HFFc6 (cell line): ENCODE measurements around the gene PKIB. TPM values are rescaled to one million over a fixed set of nuclear protein-coding genes. Genes with fewer than 3 reads are reported as not detected.
"Not testable (repeated sequence)": the region's sequence is repeated elsewhere in the genome, so short reads cannot be mapped to it uniquely, and the experiment has no call there.

Experiments
- DNase-seq: peaks from one replicate; pipeline ENCODE4 v3.0.0-alpha.2; 2018
- H3K27ac Mint-ChIP-seq: 2 replicates; pipeline ENCODE4 v1.8.0; 2020; ENCODE audit warnings: mild to moderate bottlenecking, mixed read lengths
- H3K27me3 Mint-ChIP-seq: 2 replicates; pipeline ENCODE4 v1.8.0; 2021; ENCODE audit warnings: mild to moderate bottlenecking, moderate library complexity, mixed read lengths; ENCODE audit not compliant: insufficient read depth
- H3K36me3 Mint-ChIP-seq: 2 replicates; pipeline ENCODE4 v1.8.0; 2021; ENCODE audit warnings: low read depth, mixed read lengths
- H3K4me1 Mint-ChIP-seq: 2 replicates; pipeline ENCODE4 v1.8.0; 2020; ENCODE audit warnings: low read depth, mixed read lengths
- H3K4me3 Mint-ChIP-seq: 2 replicates; pipeline ENCODE4 v1.8.0; 2020; ENCODE audit warnings: mild to moderate bottlenecking, moderate library complexity, mixed read lengths
- H3K9me3 Mint-ChIP-seq: 2 replicates; pipeline ENCODE4 v1.8.0; 2020; ENCODE audit warnings: mild to moderate bottlenecking, mixed read lengths
- CTCF ChIP-seq: fragments of 200-600 bp; sonication (generic); IDR thresholded peaks from 2 replicates; pipeline ENCODE4 v1.5.0; 2021; ENCODE audit warnings: antibody characterized with exemption, mild to moderate bottlenecking
- total RNA-seq, 6 experiments: library from RNA; stranded (reverse); fragmentation: NEBNext Ultra II Directional; extraction: Animal tissue kit (Norgen Biotek cat#: 25700); gene quantifications; 2 replicates in 1 of 6; 3 replicates in 5 of 6; pipeline ENCODE4 v1.2.3, GENCODE V29; 2021

The PKIB gene
- total RNA-seq, 6 experiments from 2014 or later: 0.22 TPM; not detected in 5

DNA sequence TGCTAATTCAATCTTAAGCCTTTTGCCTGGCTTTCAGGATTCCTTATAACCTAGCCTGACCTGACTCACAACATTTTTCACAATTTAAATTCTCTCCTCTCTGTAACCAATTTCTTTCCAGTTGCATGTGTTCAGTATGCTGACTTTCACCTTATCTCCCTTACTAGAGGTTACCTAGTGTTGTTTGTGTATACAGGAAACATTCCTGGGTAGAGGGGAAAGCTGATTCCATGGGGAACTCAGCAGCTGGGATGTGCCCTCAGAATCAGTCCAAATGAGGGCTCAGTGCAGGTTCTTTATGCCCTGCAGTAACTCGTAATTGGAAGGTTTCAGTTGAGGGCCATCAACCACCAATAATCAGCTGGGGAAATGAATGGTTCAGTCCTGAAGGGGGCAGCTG lies 18.5 kb downstream of the PKIB start:
- Mint-ChIP-seq H3K36me3 (no peaks in the 10 kb centered on the region), H3K4me1 (no peaks in the 10 kb centered on the region), H3K4me3 (no peak overlapping the region), H3K9me3 (peaks cover 5% of the 10 kb centered on the region), H3K27me3 (no peaks in the 10 kb centered on the region), H3K27ac (no peak overlapping the region)
- TF ChIP-seq CTCF: no peak
- no peak for DNase-seq

- H3K36me3 Mint-ChIP-seq: no peaks in the 10 kb centered on the region
- H3K9me3 Mint-ChIP-seq: peaks cover 5% of the 10 kb centered on the region
- H3K27me3 Mint-ChIP-seq: no peaks in the 10 kb centered on the region
- TF ChIP-seq CTCF: no peak
- H3K4me3 Mint-ChIP-seq: no peak overlapping the region
- DNase-seq: no peak
- H3K4me1 Mint-ChIP-seq: no peaks in the 10 kb centered on the region
- H3K27ac Mint-ChIP-seq: no peak overlapping the region
Measured at GRCh38 chr6:122631571-122632249, 21.5 kb downstream of the PKIB start.

GRCh38 chr6:122640366-122640765 lies 30.2 kb downstream of the PKIB start:
- no peaks in the 10 kb centered on the region for H3K4me1 Mint-ChIP-seq
- H3K27ac Mint-ChIP-seq: no peak overlapping the region
- H3K27me3 Mint-ChIP-seq: no peaks in the 10 kb centered on the region
- no peak for TF ChIP-seq CTCF
- H3K4me3 Mint-ChIP-seq: no peak overlapping the region
- no peak for DNase-seq
- no peaks in the 10 kb centered on the region; the same call in 1 of the 2 replicates for H3K9me3 Mint-ChIP-seq
- no peaks in the 10 kb centered on the region for H3K36me3 Mint-ChIP-seq

- Mint-ChIP-seq H3K36me3 (no peaks in the 10 kb centered on the region), H3K9me3 (no peaks in the 10 kb centered on the region; the same call in 1 of the 2 replicates), H3K27ac (no peak overlapping the region), H3K4me1 (no peaks in the 10 kb centered on the region), H3K4me3 (no peak overlapping the region), H3K27me3 (no peaks in the 10 kb centered on the region)
- TF ChIP-seq CTCF: no peak
- DNase-seq: no peak
Measured at GRCh38 chr6:122641819-122642218, 31.6 kb downstream of the PKIB start.

DNA sequence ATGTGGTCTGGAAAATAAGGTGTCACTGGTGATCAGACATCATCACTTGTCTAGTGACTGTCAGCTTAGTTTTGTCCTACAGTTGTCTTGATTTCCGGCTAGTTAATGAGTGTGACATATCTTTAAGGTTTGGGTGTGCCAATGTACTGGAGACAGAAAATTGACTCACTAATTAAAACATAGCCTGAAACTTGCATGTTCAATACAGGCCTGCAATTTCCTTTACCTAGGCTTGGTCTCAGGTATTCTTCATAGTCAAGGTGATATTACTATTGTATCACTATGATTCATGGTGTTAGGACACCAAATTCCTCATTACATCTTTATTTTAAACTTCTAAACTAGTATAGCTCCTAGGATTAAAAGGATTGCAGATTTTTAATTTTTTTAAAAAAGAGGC lies 32.4 kb downstream of the PKIB start:
- not testable (repeated sequence) for H3K27ac Mint-ChIP-seq, H3K36me3 Mint-ChIP-seq, H3K4me3 Mint-ChIP-seq, H3K27me3 Mint-ChIP-seq, DNase-seq, H3K4me1 Mint-ChIP-seq, H3K9me3 Mint-ChIP-seq

DNA sequence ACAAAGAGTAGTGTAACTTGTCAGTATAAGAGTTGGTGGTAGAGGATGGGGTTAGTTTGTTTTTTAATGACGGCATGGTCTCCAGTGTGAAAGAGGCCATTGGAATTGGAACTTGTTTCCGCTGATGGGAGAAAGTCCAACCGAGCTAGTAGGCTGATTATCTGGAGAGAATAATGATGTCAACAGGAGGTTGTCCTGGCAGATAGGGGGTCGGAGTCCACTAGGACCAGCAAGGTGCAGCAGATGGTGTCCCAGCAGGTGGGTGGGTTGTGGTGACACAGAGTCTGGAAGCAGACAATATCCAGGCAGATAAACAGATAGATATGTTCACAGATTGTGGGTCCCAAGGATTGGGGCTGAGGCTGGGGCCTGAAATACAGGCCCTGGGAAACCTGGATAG lies 35.1 kb downstream of the PKIB start:
- H3K4me1 Mint-ChIP-seq: no peaks in the 10 kb centered on the region
- DNase-seq: no peak
- H3K36me3 Mint-ChIP-seq: no peaks in the 10 kb centered on the region
- TF ChIP-seq CTCF: no peak
- no peak overlapping the region for H3K4me3 Mint-ChIP-seq
- no peak overlapping the region for H3K27ac Mint-ChIP-seq
- no peaks in the 10 kb centered on the region for H3K27me3 Mint-ChIP-seq
- peaks cover 5% of the 10 kb centered on the region; the same call in 1 of the 2 replicates for H3K9me3 Mint-ChIP-seq
